GM23338 (cell line): Measurements from ENCODE around the gene OR1L6. TPM values are rescaled to one million over a fixed set of nuclear protein-coding genes. Genes with fewer than 3 reads are reported as not detected.

Experiments used
- ATAC-seq: fragments of 200-7000 bp; cut with Tn5 transposase; 3 replicates; pipeline ENCODE4 v1.9.1; 2020
- DNase-seq: peaks from one replicate; pipeline ENCODE4 v3.0.0-alpha.2; 2015; ENCODE audit warnings: low spot score
- H2AFZ ChIP-seq: fragments of 200-600 bp; sonication (generic); 2 replicates; pipeline ENCODE4 v1.8.0; 2016; ENCODE audit warnings: antibody characterized with exemption, mild to moderate bottlenecking, moderate library complexity
- H3F3A ChIP-seq: fragments of 200-600 bp; sonication (generic); replicated peaks from 2 replicates; pipeline ENCODE4 v1.8.0; 2017; ENCODE audit warnings: antibody characterized with exemption, mixed run types, low read depth
- H3K27ac ChIP-seq: fragments of 200-600 bp; sonication (generic); 2 replicates; pipeline ENCODE4 v1.6.1; 2016; ENCODE audit warnings: low read depth
- H3K27me3 ChIP-seq: fragments of 200-600 bp; sonication (generic); 2 replicates; pipeline ENCODE4 v1.8.0; 2016; ENCODE audit warnings: mild to moderate bottlenecking, mixed run types, moderate library complexity; ENCODE audit not compliant: insufficient read depth
- H3K36me3 ChIP-seq: fragments of 200-600 bp; sonication (generic); 2 replicates; pipeline ENCODE4 v1.8.0; 2016; ENCODE audit warnings: mild to moderate bottlenecking; ENCODE audit not compliant: insufficient read depth
- H3K4me1 ChIP-seq: fragments of 200-600 bp; sonication (generic); 2 replicates; pipeline ENCODE4 v1.8.0; 2016; ENCODE audit warnings: mild to moderate bottlenecking, moderate library complexity; ENCODE audit not compliant: insufficient read depth
- H3K4me2 ChIP-seq: fragments of 200-600 bp; sonication (generic); 2 replicates; pipeline ENCODE4 v1.7.1; 2017; ENCODE audit warnings: mixed run types
- H3K4me3 ChIP-seq: fragments of 200-600 bp; sonication (generic); 2 replicates; pipeline ENCODE4 v1.6.1; 2016; ENCODE audit warnings: mixed run types
- H3K79me2 ChIP-seq: fragments of 200-600 bp; sonication (generic); replicated peaks from 2 replicates; pipeline ENCODE4 v1.8.0; 2017; ENCODE audit warnings: mild to moderate bottlenecking; ENCODE audit not compliant: insufficient read depth
- H3K9me2 ChIP-seq: fragments of 200-600 bp; sonication (generic); 2 replicates; pipeline ENCODE4 v1.8.0; 2017; ENCODE audit not compliant: insufficient read depth
- H4K20me1 ChIP-seq: fragments of 200-600 bp; sonication (generic); replicated peaks from 2 replicates; pipeline ENCODE4 v1.8.0; 2017; ENCODE audit warnings: mild to moderate bottlenecking; ENCODE audit not compliant: insufficient read depth
- H3K27ac Mint-ChIP-seq: 2 replicates; pipeline ENCODE4 v1.8.0; 2020; ENCODE audit warnings: inconsistent platforms, mild to moderate bottlenecking, moderate library complexity, mixed read lengths
- H3K27me3 Mint-ChIP-seq: 3 replicates; pipeline ENCODE4 v1.8.0; 2022; ENCODE audit warnings: low read depth, mild to moderate bottlenecking, moderate library complexity, mixed read lengths, inconsistent platforms; ENCODE audit not compliant: insufficient read depth, poor library complexity
- H3K36me3 Mint-ChIP-seq: 3 replicates; pipeline ENCODE4 v1.8.0; 2021; ENCODE audit warnings: low read depth, mild to moderate bottlenecking, inconsistent platforms, moderate library complexity, mixed read lengths
- H3K4me1 Mint-ChIP-seq: 3 replicates; pipeline ENCODE4 v1.8.0; 2020; ENCODE audit warnings: mild to moderate bottlenecking, inconsistent platforms, mixed read lengths
- H3K4me3 Mint-ChIP-seq: 3 replicates; pipeline ENCODE4 v1.8.0; 2021; ENCODE audit warnings: moderate library complexity, mild to moderate bottlenecking, inconsistent platforms, mixed read lengths
- H3K9me3 Mint-ChIP-seq: 3 replicates; pipeline ENCODE4 v1.8.0; 2020; ENCODE audit warnings: moderate library complexity, mild to moderate bottlenecking, inconsistent platforms, mixed read lengths
- CREB1 ChIP-seq: fragments of 250-450 bp; sonication (Bioruptor Pico); IDR thresholded peaks from 2 replicates; pipeline ENCODE4 v1.5.0; 2020; ENCODE audit warnings: low read depth, mild to moderate bottlenecking, moderate library complexity
- CTCF ChIP-seq, 2 experiments: fragments of 200-600 bp in 1 of 2; sonication (generic) in 1 of 2; conservative IDR thresholded peaks; 2 replicates each; pipeline versions ENCODE4 v1.5.1 to v1.6.1; 2016 to 2017; ENCODE audit warnings: antibody characterized with exemption in 2 of 2, low read depth in 2 of 2, mild to moderate bottlenecking in 2 of 2, moderate library complexity in 1 of 2
- EZH2 ChIP-seq: fragments of 200-600 bp; sonication (generic); IDR thresholded peaks from one replicate; pipeline ENCODE4 v1.8.0; 2017; ENCODE audit warnings: antibody characterized with exemption, mild to moderate bottlenecking, low read depth; ENCODE audit not compliant: unreplicated experiment
- EZH2phosphoT487 ChIP-seq: fragments of 200-600 bp; sonication (generic); IDR thresholded peaks from one replicate; pipeline ENCODE4 v1.8.1; 2018; ENCODE audit warnings: antibody characterized with exemption; ENCODE audit not compliant: unreplicated experiment
- JUNB ChIP-seq: IDR thresholded peaks from one replicate; pipeline ENCODE4 v1.6.1; 2016; ENCODE audit warnings: antibody characterized with exemption; ENCODE audit not compliant: unreplicated experiment
- NANOG ChIP-seq: IDR thresholded peaks from 2 replicates; pipeline ENCODE4 v1.6.1; 2016; ENCODE audit warnings: antibody characterized with exemption, borderline replicate concordance
- POLR2AphosphoS5 ChIP-seq: IDR thresholded peaks from 2 replicates; pipeline ENCODE4 v1.6.1; 2016; ENCODE audit warnings: antibody characterized with exemption, low read depth
- REST ChIP-seq: IDR thresholded peaks from one replicate; pipeline ENCODE4 v1.6.1; 2018; ENCODE audit warnings: antibody characterized with exemption; ENCODE audit not compliant: unreplicated experiment
- STAT1 ChIP-seq: IDR thresholded peaks from one replicate; pipeline ENCODE4 v1.6.1; 2016; ENCODE audit warnings: antibody characterized with exemption; ENCODE audit not compliant: unreplicated experiment
- ZNF114 ChIP-seq: fragments of 250-450 bp; sonication (Bioruptor Pico); IDR thresholded peaks from 2 replicates; pipeline ENCODE4 v1.5.0; 2020; ENCODE audit warnings: mild to moderate bottlenecking, moderate library complexity
- ZNF331 ChIP-seq: fragments of 250-450 bp; sonication (Bioruptor Pico); IDR thresholded peaks from 2 replicates; pipeline ENCODE4 v1.5.0; 2020; ENCODE audit warnings: low read depth, mild to moderate bottlenecking, moderate library complexity
- ZNF462 ChIP-seq: fragments of 250-450 bp; sonication (Bioruptor Pico); IDR thresholded peaks from 2 replicates; pipeline ENCODE4 v1.5.0; 2020; ENCODE audit warnings: mild to moderate bottlenecking, moderate library complexity
- polyA plus RNA-seq: library from polyadenylated mRNA; unstranded; fragments of >200 nt; fragmentation: Nextera tagmentation; extraction: Ambion mirVana; gene quantifications from 2 replicates; pipeline ENCODE4 v1.2.1, GENCODE V29; 2016
- total RNA-seq: library from RNA; depleted of rRNA; stranded (reverse); fragments of >200 nt; shearing (Covaris generic); gene quantifications from 2 replicates; pipeline ENCODE4 v1.2.3, GENCODE V29; 2014
- TF ChIP-seq, protein P1 (sequence below): IDR thresholded peaks from 2 replicates; pipeline ENCODE4 v1.6.1; 2016; ENCODE audit warnings: antibody characterized with exemption

OR1L6 gene
- total and polyA plus RNA-seq, 2 experiments from 2014 or later: not detected

- H3F3A ChIP-seq: no peaks in the 10 kb centered on the region
Measured at GRCh38 chr9:122791872-122792669, 50.0 kb downstream of the OR1L6 start.

More at GRCh38 chr9:122791872-122792669, 50.0 kb downstream of the OR1L6 start:
- Histone ChIP-seq H3K4me2 (no peak overlapping the region), H3K27me3 (no peaks in the 10 kb centered on the region), H3K36me3 (no peaks in the 10 kb centered on the region), H2AFZ (no peak overlapping the region), H3K4me3 (no peak overlapping the region), H3K4me1 (no peaks in the 10 kb centered on the region), H3K79me2 (no peaks in the 10 kb centered on the region), H3K9me2 (no peaks in the 10 kb centered on the region), H4K20me1 (no peaks in the 10 kb centered on the region), H3K27ac (no peak overlapping the region)
- TF ChIP-seq ZNF114 (CRISPR knock-in tag): no peak
- TF ChIP-seq CREB1 (CRISPR knock-in tag): no peak
- TF ChIP-seq ZNF331 (CRISPR knock-in tag): no peak
- no peak for TF ChIP-seq STAT1
- TF ChIP-seq POLR2AphosphoS5: no peak
- TF ChIP-seq CTCF (conservative IDR thresholded peaks at IDR 0.05; ENCODE audit: low read depth in 2 of 2): no peak
- no peak for TF ChIP-seq EZH2phosphoT487
- no peak for TF ChIP-seq JUNB
- no peak for TF ChIP-seq NANOG
- TF ChIP-seq, protein P1, sequence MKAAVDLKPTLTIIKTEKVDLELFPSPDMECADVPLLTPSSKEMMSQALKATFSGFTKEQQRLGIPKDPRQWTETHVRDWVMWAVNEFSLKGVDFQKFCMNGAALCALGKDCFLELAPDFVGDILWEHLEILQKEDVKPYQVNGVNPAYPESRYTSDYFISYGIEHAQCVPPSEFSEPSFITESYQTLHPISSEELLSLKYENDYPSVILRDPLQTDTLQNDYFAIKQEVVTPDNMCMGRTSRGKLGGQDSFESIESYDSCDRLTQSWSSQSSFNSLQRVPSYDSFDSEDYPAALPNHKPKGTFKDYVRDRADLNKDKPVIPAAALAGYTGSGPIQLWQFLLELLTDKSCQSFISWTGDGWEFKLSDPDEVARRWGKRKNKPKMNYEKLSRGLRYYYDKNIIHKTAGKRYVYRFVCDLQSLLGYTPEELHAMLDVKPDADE: no peak
- no peak for TF ChIP-seq REST
- no peak for TF ChIP-seq EZH2
- no peak for TF ChIP-seq ZNF462
- Mint-ChIP-seq H3K4me1 (no peaks in the 10 kb centered on the region), H3K4me3 (no peak overlapping the region), H3K36me3 (peaks cover 14% of the 10 kb centered on the region), H3K9me3 (peaks cover 86% of the 10 kb centered on the region), H3K27ac (no peak overlapping the region), H3K27me3 (peaks cover 10% of the 10 kb centered on the region)
- no peak for DNase-seq
- ATAC-seq: no peak
